ENCODE data around the gene TXNRD3. TPM values are rescaled to one million over a fixed set of nuclear protein-coding genes. Genes with fewer than 3 reads are reported as not detected.

TXNRD3 gene
- polyA plus RNA-seq (2013) = 26.8 TPM

GRCh38 chr3:126654571-126655383 is at the start of gene TXNRD3:
Gene TXNRD3 (minus strand): TSS chr3:126655124.
- H3K4me3 ChIP-seq (ENCODE audit: control insufficient read depth in 1 of 7, extremely low read depth in 1 of 7, insufficient read depth in 4 of 7, low read depth in 2 of 7, low read length in 6 of 7) = peak within 1 kb of the TSS; percentile 57 to 78 (median 72)
- ChIA-PET POLR2A (interaction anchor here (0.6 to 0.8 kb wide), 2 partner anchors 13 to 179 kb away, joined by 4 read pairs; partner anchors contain the start of gene ZXDC), CTCF (interaction anchor here (0.9 to 1.5 kb wide), 5 partner anchors 9 to 183 kb away, joined by 3 to 4 read pairs (median 3); no protein-coding TSS in a partner anchor)
- WGBS (ENCODE audit: insufficient coverage) = under 1% methylated on average over 79 of the region's 102 CpGs
- DNase-seq = peak; percentile 57 to 77 (median 67)
- H3K36me3 ChIP-seq (ENCODE audit: control insufficient read depth in 4 of 4, insufficient read depth in 4 of 4, low read length in 3 of 4) = no peaks in the 10 kb centered on the region
- peaks cover 4 to 28% (median 12%) of the 10 kb centered on the region in 4 experiments for H3K4me1 ChIP-seq (ENCODE audit: control extremely low read depth in 1 of 4, control insufficient read depth in 4 of 4, insufficient read depth in 4 of 4, low read length in 3 of 4)
- peak within 1 kb of the TSS in 1 of 2 experiments; percentile 36 for H3K27ac ChIP-seq (ENCODE audit: insufficient read depth in 1 of 2, low read depth in 1 of 2, low read length in 2 of 2, poor library complexity in 1 of 2, severe bottlenecking in 2 of 2)
- no peaks in the 10 kb centered on the region for H3K27me3 ChIP-seq (replicated peaks in 2 of 5; ENCODE audit: control insufficient read depth in 4 of 5, insufficient read depth in 5 of 5, low read length in 4 of 5)
- H3K9me3 ChIP-seq (ENCODE audit: control extremely low read depth in 1 of 5, control insufficient read depth in 4 of 5, insufficient read depth in 2 of 5, low read depth in 1 of 5, low read length in 4 of 5) = peaks cover 0 to 6% (median 3%) of the 10 kb centered on the region in 5 experiments

- ChIA-PET POLR2A (no interaction called here), CTCF (interaction anchor here (0.9 to 1.4 kb wide), 3 partner anchors 10 to 24 kb away, joined by 3 read pairs; no protein-coding TSS in a partner anchor)
- Histone ChIP-seq H3K27ac (ENCODE audit: insufficient read depth in 1 of 2, low read depth in 1 of 2, low read length in 2 of 2, poor library complexity in 1 of 2, severe bottlenecking in 2 of 2) (no peak within 1 kb of the TSS), H3K9me3 (ENCODE audit: control extremely low read depth in 1 of 5, control insufficient read depth in 4 of 5, insufficient read depth in 2 of 5, low read depth in 1 of 5, low read length in 4 of 5) (peaks cover 0 to 3% (median 0%) of the 10 kb centered on the region in 5 experiments), H3K36me3 (ENCODE audit: control insufficient read depth in 4 of 4, insufficient read depth in 4 of 4, low read length in 3 of 4) (peaks cover 0 to 3% (median 0%) of the 10 kb centered on the region in 4 experiments), H3K27me3 (replicated peaks in 2 of 5; ENCODE audit: control insufficient read depth in 4 of 5, insufficient read depth in 5 of 5, low read length in 4 of 5) (peaks cover 0 to 16% (median 4%) of the 10 kb centered on the region in 5 experiments), H3K4me1 (ENCODE audit: control extremely low read depth in 1 of 4, control insufficient read depth in 4 of 4, insufficient read depth in 4 of 4, low read length in 3 of 4) (peaks cover 0 to 17% (median 13%) of the 10 kb centered on the region in 4 experiments), H3K4me3 (ENCODE audit: control insufficient read depth in 1 of 7, extremely low read depth in 1 of 7, insufficient read depth in 4 of 7, low read depth in 2 of 7, low read length in 6 of 7) (peak within 1 kb of the TSS; percentile 46 to 81 (median 68))
- WGBS (ENCODE audit: insufficient coverage) = 5% methylated on average over 64 of the region's 69 CpGs
- peak; percentile 97 to 99 (median 97) for DNase-seq
Observed at GRCh38 chr3:126703512-126704493, 48.9 kb upstream of the TXNRD3 start, which contains the start of gene CHCHD6. Gene CHCHD6 (plus strand): TSS chr3:126704240. CDS start chr3:126704313, 73 bp downstream.

- H3K9me3 ChIP-seq (ENCODE audit: control extremely low read depth in 1 of 5, control insufficient read depth in 4 of 5, insufficient read depth in 2 of 5, low read depth in 1 of 5, low read length in 4 of 5) = peaks cover 0 to 3% (median 0%) of the 10 kb centered on the region in 5 experiments
- ChIA-PET CTCF (interaction anchor here (0.6 kb wide), 1 partner anchor 55 kb away, joined by 3 read pairs; no protein-coding TSS in a partner anchor), POLR2A (no interaction called here)
- H3K27ac ChIP-seq (ENCODE audit: insufficient read depth in 1 of 2, low read depth in 1 of 2, low read length in 2 of 2, poor library complexity in 1 of 2, severe bottlenecking in 2 of 2) = no peak overlapping the region
- no peak overlapping the region for H3K4me3 ChIP-seq (ENCODE audit: control insufficient read depth in 1 of 7, extremely low read depth in 1 of 7, insufficient read depth in 4 of 7, low read depth in 2 of 7, low read length in 6 of 7)
- peaks cover 0 to 13% (median 2%) of the 10 kb centered on the region in 5 experiments for H3K27me3 ChIP-seq (replicated peaks in 2 of 5; ENCODE audit: control insufficient read depth in 4 of 5, insufficient read depth in 5 of 5, low read length in 4 of 5)
- DNase-seq = no peak
- H3K36me3 ChIP-seq (ENCODE audit: control insufficient read depth in 4 of 4, insufficient read depth in 4 of 4, low read length in 3 of 4) = no peaks in the 10 kb centered on the region
- H3K4me1 ChIP-seq (ENCODE audit: control extremely low read depth in 1 of 4, control insufficient read depth in 4 of 4, insufficient read depth in 4 of 4, low read length in 3 of 4) = peaks cover 0 to 6% (median 6%) of the 10 kb centered on the region in 4 experiments
- 100% methylated on average over 6 of the region's 7 CpGs for WGBS (ENCODE audit: insufficient coverage)
Observed at GRCh38 chr3:126699011-126699410, 44.1 kb upstream of the TXNRD3 start.

- WGBS (ENCODE audit: insufficient coverage) = 95% methylated on average over 5 of the region's 5 CpGs
- H3K27ac ChIP-seq (ENCODE audit: insufficient read depth in 1 of 2, low read depth in 1 of 2, low read length in 2 of 2, poor library complexity in 1 of 2, severe bottlenecking in 2 of 2) = no peak overlapping the region
- CTCF ChIA-PET = no interaction called here
- H3K9me3 ChIP-seq (ENCODE audit: control extremely low read depth in 1 of 5, control insufficient read depth in 4 of 5, insufficient read depth in 2 of 5, low read depth in 1 of 5, low read length in 4 of 5) = peaks cover 0 to 3% (median 0%) of the 10 kb centered on the region in 5 experiments
- POLR2A ChIA-PET = no interaction called here
- no peaks in the 10 kb centered on the region for H3K36me3 ChIP-seq (ENCODE audit: control insufficient read depth in 4 of 4, insufficient read depth in 4 of 4, low read length in 3 of 4)
- H3K4me3 ChIP-seq (ENCODE audit: control insufficient read depth in 1 of 7, extremely low read depth in 1 of 7, insufficient read depth in 4 of 7, low read depth in 2 of 7, low read length in 6 of 7) = no peak overlapping the region
- H3K27me3 ChIP-seq (replicated peaks in 2 of 5; ENCODE audit: control insufficient read depth in 4 of 5, insufficient read depth in 5 of 5, low read length in 4 of 5) = peaks cover 0 to 12% (median 2%) of the 10 kb centered on the region in 5 experiments
- H3K4me1 ChIP-seq (ENCODE audit: control extremely low read depth in 1 of 4, control insufficient read depth in 4 of 4, insufficient read depth in 4 of 4, low read length in 3 of 4) = no peaks in the 10 kb centered on the region
- no peak for DNase-seq
Observed at GRCh38 chr3:126696701-126697267, 41.9 kb upstream of the TXNRD3 start.

GRCh38 chr3:126693921-126694320 is 39.0 kb upstream of the TXNRD3 start:
- ChIA-PET POLR2A (no interaction called here), CTCF (interaction anchor here (1.1 to 1.8 kb wide), 2 partner anchors 9 to 10 kb away, joined by 3 to 6 read pairs; no protein-coding TSS in a partner anchor)
- Histone ChIP-seq H3K9me3 (ENCODE audit: control extremely low read depth in 1 of 5, control insufficient read depth in 4 of 5, insufficient read depth in 2 of 5, low read depth in 1 of 5, low read length in 4 of 5) (no peaks in the 10 kb centered on the region), H3K27me3 (replicated peaks in 2 of 5; ENCODE audit: control insufficient read depth in 4 of 5, insufficient read depth in 5 of 5, low read length in 4 of 5) (peaks cover 0 to 6% (median 2%) of the 10 kb centered on the region in 5 experiments), H3K4me1 (ENCODE audit: control extremely low read depth in 1 of 4, control insufficient read depth in 4 of 4, insufficient read depth in 4 of 4, low read length in 3 of 4) (no peaks in the 10 kb centered on the region), H3K4me3 (ENCODE audit: control insufficient read depth in 1 of 7, extremely low read depth in 1 of 7, insufficient read depth in 4 of 7, low read depth in 2 of 7, low read length in 6 of 7) (no peak overlapping the region), H3K27ac (ENCODE audit: insufficient read depth in 1 of 2, low read depth in 1 of 2, low read length in 2 of 2, poor library complexity in 1 of 2, severe bottlenecking in 2 of 2) (no peak overlapping the region), H3K36me3 (ENCODE audit: control insufficient read depth in 4 of 4, insufficient read depth in 4 of 4, low read length in 3 of 4) (no peaks in the 10 kb centered on the region)
- WGBS (ENCODE audit: insufficient coverage) = 40% methylated on average over 2 of the region's 3 CpGs
- DNase-seq = no peak

- no peak for DNase-seq
- 89% methylated on average over 3 of the region's 5 CpGs for WGBS (ENCODE audit: insufficient coverage)
- H3K9me3 ChIP-seq (ENCODE audit: control extremely low read depth in 1 of 5, control insufficient read depth in 4 of 5, insufficient read depth in 2 of 5, low read depth in 1 of 5, low read length in 4 of 5) = no peaks in the 10 kb centered on the region
- H3K4me3 ChIP-seq (ENCODE audit: control insufficient read depth in 1 of 7, extremely low read depth in 1 of 7, insufficient read depth in 4 of 7, low read depth in 2 of 7, low read length in 6 of 7) = no peak overlapping the region
- CTCF ChIA-PET = interaction anchor here (1.8 kb wide), 1 partner anchor 9 kb away, joined by 6 read pairs; no protein-coding TSS in a partner anchor
- H3K27ac ChIP-seq (ENCODE audit: insufficient read depth in 1 of 2, low read depth in 1 of 2, low read length in 2 of 2, poor library complexity in 1 of 2, severe bottlenecking in 2 of 2) = no peak overlapping the region
- POLR2A ChIA-PET = no interaction called here
- peaks cover 0 to 4% (median 2%) of the 10 kb centered on the region in 5 experiments for H3K27me3 ChIP-seq (replicated peaks in 2 of 5; ENCODE audit: control insufficient read depth in 4 of 5, insufficient read depth in 5 of 5, low read length in 4 of 5)
- H3K36me3 ChIP-seq (ENCODE audit: control insufficient read depth in 4 of 4, insufficient read depth in 4 of 4, low read length in 3 of 4) = no peaks in the 10 kb centered on the region
- H3K4me1 ChIP-seq (ENCODE audit: control extremely low read depth in 1 of 4, control insufficient read depth in 4 of 4, insufficient read depth in 4 of 4, low read length in 3 of 4) = no peaks in the 10 kb centered on the region
Observed at GRCh38 chr3:126692858-126693257, 37.9 kb upstream of the TXNRD3 start.

All from common myeloid progenitor, CD34-positive (primary cell).